Heart right ventricle (tissue), 16 donors: ENCODE data around the gene TMPRSS5. TPM values are rescaled to one million over a fixed set of nuclear protein-coding genes. Genes with fewer than 3 reads are reported as not detected.
"Not testable (repeated sequence)": the region's sequence is repeated elsewhere in the genome, so short reads cannot be mapped to it uniquely, and the experiment has no call there.

Experiments
- ATAC-seq, 8 donors: fragments of 200-7000 bp; cut with Tn5 transposase; one replicate each; pipeline ENCODE4 v1.9.1; 2020; ENCODE audit warnings: mild to moderate bottlenecking in 8 of 8, moderate library complexity in 8 of 8, moderate number of reproducible peaks in 1 of 8
- DNase-seq, 2 donors: peaks; one replicate each; pipeline ENCODE4 v3.0.0-alpha.2; 2020
- H3K27ac ChIP-seq, 10 donors: fragments of 200-600 bp; sonication (generic) in 2 of 10; one replicate each; pipeline versions ENCODE4 v1.5.0 to v1.8.0; 2020 to 2022; ENCODE audit warnings: mild to moderate bottlenecking in 3 of 10
- H3K27me3 ChIP-seq, 7 donors: fragments of 200-600 bp; one replicate each; pipeline ENCODE4 v1.8.0; 2021 to 2022; ENCODE audit warnings: mild to moderate bottlenecking in 2 of 7
- H3K36me3 ChIP-seq, 9 donors: fragments of 200-600 bp; sonication (generic) in 1 of 9; one replicate each; pipeline versions ENCODE4 v1.5.0 to v1.8.0; 2020 to 2022; ENCODE audit warnings: mild to moderate bottlenecking in 2 of 9
- H3K4me1 ChIP-seq, 9 donors: fragments of 200-600 bp; sonication (generic) in 1 of 9; one replicate each; pipeline versions ENCODE4 v1.5.0 to v1.8.0; 2020 to 2022; ENCODE audit warnings: mild to moderate bottlenecking in 4 of 9
- H3K4me3 ChIP-seq, 10 donors: fragments of 200-600 bp; sonication (generic) in 2 of 10; one replicate each; pipeline versions ENCODE4 v1.5.0 to v1.8.0; 2020 to 2022; ENCODE audit warnings: mild to moderate bottlenecking in 7 of 10, moderate library complexity in 2 of 10
- H3K9me3 ChIP-seq, 11 donors: fragments of 200-600 bp in 10 of 11; sonication (generic) in 2 of 11; one replicate each; pipeline versions ENCODE4 v1.5.0 to v1.8.0; 2013 to 2022; ENCODE audit warnings: mild to moderate bottlenecking in 2 of 11, control low read depth in 1 of 11, moderate library complexity in 1 of 11
- CTCF ChIP-seq, 9 donors: fragments of 200-600 bp; sonication (generic) in 2 of 9; IDR thresholded peaks; one replicate each; pipeline versions ENCODE4 v1.5.0 to v1.8.0; 2021 to 2022; ENCODE audit warnings: antibody characterized with exemption in 9 of 9, mild to moderate bottlenecking in 5 of 9, moderate library complexity in 1 of 9
- WGBS, 2 donors: extraction: QIAGEN DNeasy Blood & Tissue Kit; methylation state at CpG; one replicate each; pipeline ENCODE4 v1.1.7; 2013; ENCODE audit warnings: inconsistent platforms in 1 of 2; 5-methylcytosine and 5-hydroxymethylcytosine counted together
- intact Hi-C, 10 donors: fragments of 100-400 bp; cut with DNase I; formaldehyde crosslinking; loops; one replicate each; pipeline versions ENCODE4 v1.11.1 to v1.14.2; 2022
- polyA plus RNA-seq, 2 donors: library from polyadenylated mRNA; stranded (reverse); fragments of 200-250 nt; gene quantifications; one replicate each; pipeline ENCODE4 v1.2.3, GENCODE V29; 2013
- total RNA-seq, 10 donors: library from RNA; stranded (reverse); fragmentation: NEBNext Ultra II Directional in 3 of 10; extraction: Animal tissue kit (Norgen Biotek cat#: 25700) in 3 of 10; gene quantifications; one replicate each; pipeline versions ENCODE4 v1.2.1 to v1.2.4, GENCODE V29; 2021 to 2023
- donor health status: Arrhythmogenic right ventricular cardiomyopathy.
- donor health status: ischemic (EF 13 %, LVEDD 7.1; RV severe dilation, severe dysfunction).
- donor health status: healthy with polysubstance abuse.
- donor health status: DM: no; HTN: yes; CAD: no.
- donor health status: DM: no; HTN: no; CAD: no.
- donor health status: ischemic (EF 25% LVEDD 6.9; RV normal size, moderate dysfunction).
- donor health status: ischemic (EF 25% LVEDD 5.7; RV mildly dilated, moderate dysfunction).
- donor health status: healthy.
- donor health status: DM: yes; HTN: yes; CAD: no.
- donor health status: Ischemic cardiomyopathy.
- donor health status: ischemic (EF 35%, LVEDD 5.7; RV mildly dilated, moderate dysfunction).
- donor health status: nonischemic (EF 11% LVEDD 7.7; RV severe dilation, severe dysfunction).
- donor health status: DM: yes; HTN: yes; CAD: no.
- donor health status: PGD.
- donor health status: ischemic (EF 29% LVEDD 5.4; RV normal size, mild dysfunction).
- donor health status: nonischemic (EF 23%, LVEDD 6.1; RV moderate dilation, normal function).

TMPRSS5 gene
- total and polyA plus RNA-seq, 12 donors = 0.36 to 1.9 (median 0.48) TPM

DNA sequence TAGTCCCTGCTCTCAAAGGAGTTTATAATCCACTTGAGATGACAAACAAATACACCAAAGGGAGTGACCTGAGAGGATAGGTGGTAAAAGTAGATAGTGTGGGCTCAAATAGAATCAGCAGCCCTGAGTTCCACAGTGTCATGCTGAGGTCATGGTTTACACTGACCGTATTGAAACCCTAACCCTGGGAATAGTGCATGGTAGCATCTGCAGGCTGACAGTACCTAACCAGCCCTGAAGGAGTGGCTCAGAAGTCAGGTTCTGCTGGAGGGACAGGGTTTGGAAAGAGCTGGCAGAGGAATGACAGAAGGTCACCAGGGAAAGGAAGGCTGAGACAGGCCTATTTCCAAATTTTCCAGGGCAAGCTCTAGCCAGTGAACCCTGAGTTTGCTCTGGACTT lies 9.2 kb upstream of the TMPRSS5 start:
- ATAC-seq (no peak), DNase-seq (no peak)
- TF ChIP-seq CTCF (IDR thresholded peaks at IDR 0.05) = no peak
- peaks cover 0 to 32% (median 0%) of the 10 kb centered on the region in 11 donors for H3K9me3 ChIP-seq
- H3K4me3 ChIP-seq = no peak overlapping the region
- H3K36me3 ChIP-seq = peaks cover 0 to 24% (median 5%) of the 10 kb centered on the region in 9 donors
- intact Hi-C loops = no loop called here
- 92 to 98% methylated on average over 1 of the region's 1 CpG for WGBS, 2 donors
- no peaks in the 10 kb centered on the region for H3K4me1 ChIP-seq
- H3K27ac ChIP-seq = no peak overlapping the region
- no peaks in the 10 kb centered on the region for H3K27me3 ChIP-seq

- intact Hi-C loops = no loop called here
- Histone ChIP-seq H3K4me3 (no peak overlapping the region), H3K4me1 (no peaks in the 10 kb centered on the region), H3K27ac (no peak overlapping the region), H3K9me3 (peaks cover 0 to 49% (median 14%) of the 10 kb centered on the region in 11 donors), H3K36me3 (peaks cover 0 to 18% (median 3%) of the 10 kb centered on the region in 9 donors), H3K27me3 (no peaks in the 10 kb centered on the region)
- DNase-seq (no peak), ATAC-seq (no peak)
- no peak for TF ChIP-seq CTCF (IDR thresholded peaks at IDR 0.05)
- WGBS, 2 donors = 91 to 92% methylated on average over 1 of the region's 1 CpG
Observed at GRCh38 chr11:113710989-113711388, 4.9 kb upstream of the TMPRSS5 start.

DNA sequence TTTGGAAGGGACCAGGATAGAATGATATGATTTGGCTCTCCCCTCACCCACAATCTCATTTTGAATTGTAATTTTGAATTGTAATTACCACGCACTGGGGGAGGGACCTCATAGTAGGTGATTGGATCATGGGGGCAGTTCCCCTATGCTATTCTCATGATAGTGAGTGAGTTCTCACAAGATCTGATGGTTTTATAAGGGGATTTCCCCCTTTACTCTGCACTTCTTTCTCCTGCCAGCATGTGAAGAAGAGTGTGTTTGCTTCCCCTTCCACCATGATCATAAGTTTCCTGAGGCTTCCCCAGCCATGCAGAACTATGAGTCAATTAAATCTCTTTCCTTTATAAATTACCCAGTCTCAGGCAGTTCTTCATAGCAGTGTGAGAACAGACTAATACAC lies 2.6 kb downstream of the TMPRSS5 start:
- WGBS, 2 donors = 95 to 96% methylated on average over 1 of the region's 1 CpG
- not testable (repeated sequence) for H3K36me3 ChIP-seq, H3K27ac ChIP-seq, ATAC-seq, H3K4me1 ChIP-seq, DNase-seq, H3K27me3 ChIP-seq, H3K4me3 ChIP-seq
- peaks cover 0 to 10% (median 3%) of the 10 kb centered on the region in 11 donors for H3K9me3 ChIP-seq
- intact Hi-C loops = loop anchor here in 1 of 10 donors (10.0 kb wide), 1 partner anchor 159 kb away; no protein-coding TSS in a partner anchor

- TF ChIP-seq CTCF (IDR thresholded peaks at IDR 0.05) = no peak
- Histone ChIP-seq H3K4me1 (no peaks in the 10 kb centered on the region), H3K36me3 (no peaks in the 10 kb centered on the region), H3K9me3 (no peaks in the 10 kb centered on the region), H3K4me3 (no peak overlapping the region), H3K27ac (no peak overlapping the region), H3K27me3 (no peaks in the 10 kb centered on the region)
- intact Hi-C loops = loop anchor here in 1 of 10 donors (10.0 kb wide), 1 partner anchor 157 kb away; no protein-coding TSS in a partner anchor
- WGBS, 2 donors = 97 to 100% methylated on average over 1 of the region's 1 CpG
- DNase-seq (no peak), ATAC-seq (no peak)
Observed at GRCh38 chr11:113701491-113701890, 4.6 kb downstream of the TMPRSS5 start.

GRCh38 chr11:113698515-113698914 lies 7.6 kb downstream of the TMPRSS5 start:
- Histone ChIP-seq H3K9me3 (no peaks in the 10 kb centered on the region), H3K36me3 (peaks cover 0 to 10% (median 0%) of the 10 kb centered on the region in 9 donors), H3K27me3 (no peaks in the 10 kb centered on the region), H3K4me1 (no peaks in the 10 kb centered on the region), H3K4me3 (no peak overlapping the region), H3K27ac (no peak overlapping the region)
- 40 to 69% methylated on average over 3 of the region's 3 CpGs for WGBS, 2 donors
- intact Hi-C loops = loop anchor here in 1 of 10 donors (10.0 kb wide), 1 partner anchor 144 kb away; no protein-coding TSS in a partner anchor
- ATAC-seq (peak in 5 of 8 donors; percentile 16 to 53 (median 48)), DNase-seq (no peak)
- TF ChIP-seq CTCF (IDR thresholded peaks at IDR 0.05) = no peak
